Osteoblast (primary cell): ENCODE results near the gene CLPTM1L. TPM values are rescaled to one million over a fixed set of nuclear protein-coding genes. Genes with fewer than 3 reads are reported as not detected.
"Not testable (repeated sequence)": the region's sequence is repeated elsewhere in the genome, so short reads cannot be mapped to it uniquely, and the experiment has no call there.

Experiments used
- DNase-seq: peaks from one replicate; pipeline ENCODE4 v3.0.0; 2011; ENCODE audit warnings: low spot score, mixed read lengths; ENCODE audit not compliant: insufficient read length; ENCODE audit errors: missing footprints
- H2AFZ ChIP-seq: 2 replicates; pipeline ENCODE4 v1.6.0; 2011; ENCODE audit warnings: mild to moderate bottlenecking, low read length
- H3K27ac ChIP-seq: 2 replicates; pipeline ENCODE4 v1.5.1; 2011; ENCODE audit warnings: mild to moderate bottlenecking, low read depth, low read length, moderate library complexity
- H3K27me3 ChIP-seq: 2 replicates; pipeline ENCODE4 v1.6.0; 2012; ENCODE audit warnings: mild to moderate bottlenecking, control low read depth, inconsistent platforms, low read length, moderate library complexity; ENCODE audit not compliant: insufficient read depth
- H3K36me3 ChIP-seq: 2 replicates; pipeline ENCODE4 v1.5.1; 2011; ENCODE audit warnings: mild to moderate bottlenecking, low read length, control low read depth, moderate library complexity; ENCODE audit not compliant: insufficient read depth
- H3K4me1 ChIP-seq: 2 replicates; pipeline ENCODE4 v1.5.1; 2011; ENCODE audit warnings: mild to moderate bottlenecking, low read length, control low read depth, moderate library complexity; ENCODE audit not compliant: insufficient read depth
- H3K4me2 ChIP-seq: 2 replicates; pipeline ENCODE4 v1.6.0; 2011; ENCODE audit warnings: mild to moderate bottlenecking, low read length; ENCODE audit not compliant: insufficient read depth
- H3K4me3 ChIP-seq: fragments of 200-600 bp; sonication (generic); 3 replicates; pipeline ENCODE4 v1.5.1; 2012; ENCODE audit warnings: mild to moderate bottlenecking, low read length, inconsistent platforms; ENCODE audit not compliant: insufficient read depth
- H3K79me2 ChIP-seq: 2 replicates; pipeline ENCODE4 v1.6.0; 2012; ENCODE audit warnings: mild to moderate bottlenecking, low read length, control low read depth, inconsistent platforms; ENCODE audit not compliant: insufficient read depth
- H3K9me3 ChIP-seq: 2 replicates; pipeline ENCODE4 v1.5.1; 2011; ENCODE audit warnings: low read depth, low read length, control low read depth
- H4K20me1 ChIP-seq: 2 replicates; pipeline ENCODE4 v1.6.0; 2012; ENCODE audit warnings: mild to moderate bottlenecking, low read length, control low read depth; ENCODE audit not compliant: insufficient read depth
- total RNA-seq: library from RNA; depleted of rRNA; stranded (reverse); fragments of >200 nt; gene quantifications from 2 replicates; pipeline ENCODE4 v1.2.3, GENCODE V29; 2012
- TF ChIP-seq, protein P1 (sequence below): IDR thresholded peaks from 2 replicates; pipeline ENCODE4 v1.5.1; 2011; ENCODE audit warnings: mild to moderate bottlenecking, low read depth, low read length, moderate library complexity; ENCODE audit errors: extremely low read depth

The CLPTM1L gene
- total RNA-seq, 1 donor = 139 TPM

DNA sequence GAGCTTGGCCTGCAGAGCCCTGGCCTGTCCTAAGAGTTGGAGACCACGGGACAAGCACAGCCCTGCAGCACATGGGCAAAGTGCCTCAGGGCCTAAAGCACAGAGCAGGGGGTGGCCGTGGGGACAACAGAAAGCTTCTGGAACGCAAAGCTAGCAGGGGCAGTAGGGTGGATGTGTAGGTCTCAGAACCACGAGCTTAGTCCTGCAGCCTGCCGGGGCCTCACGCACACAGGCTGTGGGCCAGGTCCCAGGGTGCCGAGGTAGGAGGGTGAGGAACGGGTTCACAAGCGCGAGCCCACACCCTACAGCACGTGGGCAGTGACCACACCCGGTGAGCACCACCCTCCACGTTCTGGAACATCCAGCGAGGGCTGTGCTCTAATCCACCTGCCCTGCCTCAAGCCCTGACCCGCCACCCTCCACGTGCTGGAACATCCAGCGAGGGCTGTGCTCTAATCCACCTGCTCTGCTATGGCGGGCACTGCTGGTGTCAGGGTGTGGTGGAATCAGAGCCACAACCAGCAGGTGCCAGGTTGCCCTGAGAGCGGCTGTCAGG, 9.3 kb downstream of the CLPTM1L start:
- H2AFZ ChIP-seq = no peak overlapping the region
- no peak overlapping the region for H3K4me2 ChIP-seq
- peaks cover 16% of the 10 kb centered on the region for H4K20me1 ChIP-seq
- H3K9me3 ChIP-seq = no peaks in the 10 kb centered on the region
- peaks cover 4% of the 10 kb centered on the region for H3K79me2 ChIP-seq
- no peak overlapping the region for H3K27ac ChIP-seq
- no peak overlapping the region for H3K4me3 ChIP-seq
- peaks cover 59% of the 10 kb centered on the region for H3K36me3 ChIP-seq
- TF ChIP-seq, protein P1, sequence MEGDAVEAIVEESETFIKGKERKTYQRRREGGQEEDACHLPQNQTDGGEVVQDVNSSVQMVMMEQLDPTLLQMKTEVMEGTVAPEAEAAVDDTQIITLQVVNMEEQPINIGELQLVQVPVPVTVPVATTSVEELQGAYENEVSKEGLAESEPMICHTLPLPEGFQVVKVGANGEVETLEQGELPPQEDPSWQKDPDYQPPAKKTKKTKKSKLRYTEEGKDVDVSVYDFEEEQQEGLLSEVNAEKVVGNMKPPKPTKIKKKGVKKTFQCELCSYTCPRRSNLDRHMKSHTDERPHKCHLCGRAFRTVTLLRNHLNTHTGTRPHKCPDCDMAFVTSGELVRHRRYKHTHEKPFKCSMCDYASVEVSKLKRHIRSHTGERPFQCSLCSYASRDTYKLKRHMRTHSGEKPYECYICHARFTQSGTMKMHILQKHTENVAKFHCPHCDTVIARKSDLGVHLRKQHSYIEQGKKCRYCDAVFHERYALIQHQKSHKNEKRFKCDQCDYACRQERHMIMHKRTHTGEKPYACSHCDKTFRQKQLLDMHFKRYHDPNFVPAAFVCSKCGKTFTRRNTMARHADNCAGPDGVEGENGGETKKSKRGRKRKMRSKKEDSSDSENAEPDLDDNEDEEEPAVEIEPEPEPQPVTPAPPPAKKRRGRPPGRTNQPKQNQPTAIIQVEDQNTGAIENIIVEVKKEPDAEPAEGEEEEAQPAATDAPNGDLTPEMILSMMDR = no peak
- no peaks in the 10 kb centered on the region for H3K27me3 ChIP-seq
- no peaks in the 10 kb centered on the region for H3K4me1 ChIP-seq
- no peak for DNase-seq

DNA sequence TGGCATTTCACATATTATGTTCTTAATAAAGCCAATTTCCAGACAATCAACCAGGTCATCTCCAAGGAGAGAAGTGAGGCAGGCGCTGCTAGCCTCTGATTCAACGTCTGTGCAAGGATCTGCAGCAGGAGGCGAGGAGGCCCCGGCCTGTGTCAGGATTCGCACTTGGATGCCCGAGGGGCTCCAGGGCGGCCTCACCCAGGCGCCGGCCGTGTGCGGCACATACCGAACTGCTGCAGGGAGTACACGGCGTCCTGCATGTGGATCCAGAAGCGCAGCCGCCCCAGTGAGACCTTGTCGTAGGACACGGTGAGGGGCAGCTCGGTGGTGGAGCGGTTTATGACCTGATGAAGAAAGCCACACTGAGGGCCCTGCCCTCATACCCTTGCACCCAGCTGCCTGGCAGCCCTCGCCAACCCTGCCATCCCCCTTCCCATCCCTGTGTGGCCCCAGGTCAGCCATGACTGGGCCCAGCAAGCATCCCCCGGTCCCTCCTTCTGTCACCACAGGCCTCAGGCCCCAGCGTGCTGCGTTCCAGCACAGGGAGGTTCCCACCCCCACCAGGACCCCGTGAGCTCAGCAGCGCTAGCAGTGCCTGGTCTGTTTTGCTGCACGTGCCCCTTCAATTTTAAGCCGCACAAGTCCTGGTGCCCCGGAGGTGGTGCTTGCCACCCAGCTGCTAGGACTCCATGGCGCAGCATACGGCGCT, 9.9 kb downstream of the CLPTM1L start:
- DNase-seq = peak; percentile 53
- Histone ChIP-seq H3K9me3 (no peaks in the 10 kb centered on the region), H3K36me3 (peaks cover 56% of the 10 kb centered on the region), H2AFZ (no peak overlapping the region), H3K27ac (no peak overlapping the region), H3K79me2 (no peaks in the 10 kb centered on the region), H3K4me1 (no peaks in the 10 kb centered on the region), H3K4me3 (no peak overlapping the region), H4K20me1 (peaks cover 16% of the 10 kb centered on the region), H3K4me2 (no peak overlapping the region), H3K27me3 (no peaks in the 10 kb centered on the region)
- TF ChIP-seq, protein P1 = no peak

DNA sequence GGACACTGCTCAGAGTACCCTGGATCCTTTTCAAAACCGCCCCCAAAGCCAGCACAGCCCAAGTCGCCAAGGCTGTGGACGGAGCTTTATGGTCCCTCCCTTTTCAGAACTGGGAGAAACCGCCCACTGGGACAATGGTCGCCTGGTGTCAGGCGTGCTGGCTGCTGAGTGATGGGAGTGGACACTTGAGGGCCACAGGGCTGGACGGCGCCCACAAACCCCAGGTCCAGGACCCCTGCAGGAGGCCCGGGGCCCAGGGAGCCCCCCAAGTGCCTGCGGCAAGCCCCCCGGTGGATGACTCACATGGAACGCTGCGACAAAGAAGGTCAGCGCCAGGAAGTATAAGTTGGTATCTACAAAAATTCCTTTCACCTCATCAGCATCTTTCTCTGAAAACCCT, 10.9 kb downstream of the CLPTM1L start:
- H3K4me1 ChIP-seq = no peaks in the 10 kb centered on the region
- peaks cover 56% of the 10 kb centered on the region for H3K36me3 ChIP-seq
- H3K27me3 ChIP-seq = no peaks in the 10 kb centered on the region
- H3K79me2 ChIP-seq = no peaks in the 10 kb centered on the region
- TF ChIP-seq, protein P1 = no peak
- H3K9me3 ChIP-seq = no peaks in the 10 kb centered on the region
- no peak overlapping the region for H2AFZ ChIP-seq
- DNase-seq = peak; percentile 47
- H3K27ac ChIP-seq = no peak overlapping the region
- no peak overlapping the region for H3K4me2 ChIP-seq
- H4K20me1 ChIP-seq = peaks cover 16% of the 10 kb centered on the region
- no peak overlapping the region for H3K4me3 ChIP-seq

DNA sequence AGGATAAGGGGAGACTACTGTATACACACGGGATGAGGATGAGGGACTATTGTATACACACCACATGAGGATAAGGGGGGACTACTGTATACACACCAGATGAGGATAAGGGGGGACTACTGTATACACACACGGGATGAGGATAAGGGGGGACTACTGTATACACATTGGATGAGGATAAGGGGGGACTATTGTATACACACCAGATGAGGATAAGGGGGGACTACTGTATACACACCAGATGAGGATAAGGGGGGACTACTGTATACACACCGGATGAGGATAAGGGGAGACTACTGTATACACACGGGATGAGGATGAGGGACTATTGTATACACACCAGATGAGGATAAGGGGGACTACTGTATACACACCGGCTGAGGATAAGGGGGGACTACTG, 11.6 kb downstream of the CLPTM1L start:
- not testable (repeated sequence) for H3K9me3 ChIP-seq, H3K4me3 ChIP-seq, H3K4me2 ChIP-seq, H2AFZ ChIP-seq, DNase-seq, H3K27ac ChIP-seq, H3K79me2 ChIP-seq, H3K4me1 ChIP-seq, H3K27me3 ChIP-seq
- peaks cover 53% of the 10 kb centered on the region for H3K36me3 ChIP-seq
- H4K20me1 ChIP-seq = peaks cover 16% of the 10 kb centered on the region
